ENCODE results near the gene PATJ. TPM values are rescaled to one million over a fixed set of nuclear protein-coding genes. Genes with fewer than 3 reads are reported as not detected.

Gene PATJ
- polyA plus RNA-seq, 4 donors = 39.4 to 44.0 (median 39.8) TPM

DNA sequence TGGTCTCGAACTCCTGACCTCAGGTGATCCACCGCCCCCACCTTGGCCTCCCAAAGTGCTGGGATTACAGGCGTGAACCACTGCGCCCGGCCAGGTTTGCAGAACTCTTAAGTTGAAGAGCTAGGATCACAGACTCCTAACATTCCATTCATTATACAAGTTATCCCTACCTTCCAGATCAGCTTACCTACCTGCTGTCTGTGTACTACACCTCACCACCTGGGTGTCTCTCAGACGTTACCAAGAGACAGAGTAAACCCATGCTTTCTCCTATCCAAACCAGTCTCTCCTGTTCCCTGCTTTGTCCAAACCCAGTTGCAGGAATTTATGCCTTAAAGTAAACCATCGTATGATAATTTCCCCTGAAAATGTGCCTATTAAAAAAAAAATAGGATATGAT, 329.4 kb downstream of the PATJ start:
- DNase-seq (ENCODE audit: low read depth in 4 of 4, low spot score in 3 of 4) = no peak

GRCh38 chr1:62076286-62076685, 334.0 kb downstream of the PATJ start:
- DNase-seq (ENCODE audit: low read depth in 4 of 4, low spot score in 3 of 4) = peak in 1 of 4 donors; percentile 14

- DNase-seq (ENCODE audit: low read depth in 4 of 4, low spot score in 3 of 4) = no peak
Measured at GRCh38 chr1:62077821-62078220, 335.5 kb downstream of the PATJ start.

- DNase-seq (ENCODE audit: low read depth in 4 of 4, low spot score in 3 of 4) = peak in 1 of 4 donors; percentile 28
Measured at GRCh38 chr1:62082456-62083363, 340.4 kb downstream of the PATJ start.

GRCh38 chr1:62084310-62084890, 342.1 kb downstream of the PATJ start:
- no peak for DNase-seq (ENCODE audit: low read depth in 4 of 4, low spot score in 3 of 4)

GRCh38 chr1:62088439-62088838, 346.2 kb downstream of the PATJ start:
- DNase-seq (ENCODE audit: low read depth in 4 of 4, low spot score in 3 of 4) = no peak

DNA sequence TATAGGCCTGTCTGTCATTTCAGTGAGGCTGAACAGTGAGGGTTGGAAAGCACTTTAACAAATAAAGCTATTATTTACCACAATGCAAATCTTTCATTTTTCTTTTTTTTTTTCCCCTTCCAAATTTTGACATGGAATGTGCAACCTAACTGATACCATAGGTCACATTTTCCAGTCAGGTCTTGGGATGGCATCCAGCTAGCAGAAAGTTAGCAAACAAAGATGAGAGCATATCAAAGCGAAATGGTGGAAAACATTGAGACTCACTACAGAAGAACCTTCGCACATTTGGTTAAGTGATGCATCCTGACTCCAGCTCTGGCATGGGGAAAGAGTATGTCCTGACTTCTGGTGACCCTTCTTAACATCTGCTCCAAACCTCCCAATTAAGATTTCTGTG, 347.3 kb downstream of the PATJ start:
- no peak for DNase-seq (ENCODE audit: low read depth in 4 of 4, low spot score in 3 of 4)

DNA sequence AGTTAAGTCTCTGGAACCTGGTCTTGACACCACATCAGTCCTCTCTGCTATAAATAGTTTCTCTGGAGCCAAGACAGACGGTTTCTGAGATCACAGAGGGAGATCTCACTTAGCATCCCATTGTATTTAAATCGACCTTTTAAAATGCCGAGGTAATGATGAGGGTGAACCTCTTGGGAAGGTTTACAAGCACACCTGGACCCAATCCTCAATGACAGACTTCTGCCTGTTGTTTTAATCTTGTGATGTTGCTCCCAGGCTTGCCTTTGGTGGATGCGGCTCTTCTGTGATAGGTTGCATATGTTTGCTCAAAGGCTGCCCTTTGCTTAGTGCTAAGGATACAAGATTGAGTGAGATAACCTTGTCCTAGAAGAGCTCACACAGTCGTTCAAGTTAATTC, 347.7 kb downstream of the PATJ start:
- DNase-seq (ENCODE audit: low read depth in 4 of 4, low spot score in 3 of 4) = no peak

- DNase-seq (ENCODE audit: low read depth in 4 of 4, low spot score in 3 of 4) = no peak
Measured at GRCh38 chr1:62092110-62092509, 349.8 kb downstream of the PATJ start.

GRCh38 chr1:62093261-62093660, 351.0 kb downstream of the PATJ start:
- DNase-seq (ENCODE audit: low read depth in 4 of 4, low spot score in 3 of 4) = no peak

DNA sequence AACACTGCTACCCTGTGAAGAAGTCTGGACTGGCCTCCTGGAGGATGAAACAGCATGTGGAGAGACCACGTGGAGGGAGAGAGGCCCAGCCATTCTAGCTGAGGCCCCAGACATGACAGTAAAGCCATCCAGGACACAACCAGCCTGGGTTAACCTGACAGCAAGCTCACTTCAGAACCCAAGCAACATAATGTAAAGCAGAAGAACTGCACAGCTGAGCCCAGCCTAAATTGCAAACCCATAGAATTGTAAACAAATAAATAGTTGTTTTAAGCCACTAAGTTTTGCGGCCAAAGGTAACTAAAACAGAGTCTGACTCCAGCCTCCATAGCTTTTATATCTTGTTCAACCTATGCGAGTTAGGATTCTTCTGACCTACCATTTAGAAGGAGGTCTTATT, 355.2 kb downstream of the PATJ start:
- DNase-seq (ENCODE audit: low read depth in 4 of 4, low spot score in 3 of 4) = no peak

GRCh38 chr1:62100442-62100841, 358.2 kb downstream of the PATJ start:
- DNase-seq (ENCODE audit: low read depth in 4 of 4, low spot score in 3 of 4) = no peak

- DNase-seq (ENCODE audit: low read depth in 4 of 4, low spot score in 3 of 4) = no peak
Measured at GRCh38 chr1:62103846-62104245, 361.6 kb downstream of the PATJ start.

- DNase-seq (ENCODE audit: low read depth in 4 of 4, low spot score in 3 of 4) = no peak
Measured at GRCh38 chr1:62107923-62108322, 365.6 kb downstream of the PATJ start.

GRCh38 chr1:62109124-62109523, 366.8 kb downstream of the PATJ start:
- no peak for DNase-seq (ENCODE audit: low read depth in 4 of 4, low spot score in 3 of 4)

DNA sequence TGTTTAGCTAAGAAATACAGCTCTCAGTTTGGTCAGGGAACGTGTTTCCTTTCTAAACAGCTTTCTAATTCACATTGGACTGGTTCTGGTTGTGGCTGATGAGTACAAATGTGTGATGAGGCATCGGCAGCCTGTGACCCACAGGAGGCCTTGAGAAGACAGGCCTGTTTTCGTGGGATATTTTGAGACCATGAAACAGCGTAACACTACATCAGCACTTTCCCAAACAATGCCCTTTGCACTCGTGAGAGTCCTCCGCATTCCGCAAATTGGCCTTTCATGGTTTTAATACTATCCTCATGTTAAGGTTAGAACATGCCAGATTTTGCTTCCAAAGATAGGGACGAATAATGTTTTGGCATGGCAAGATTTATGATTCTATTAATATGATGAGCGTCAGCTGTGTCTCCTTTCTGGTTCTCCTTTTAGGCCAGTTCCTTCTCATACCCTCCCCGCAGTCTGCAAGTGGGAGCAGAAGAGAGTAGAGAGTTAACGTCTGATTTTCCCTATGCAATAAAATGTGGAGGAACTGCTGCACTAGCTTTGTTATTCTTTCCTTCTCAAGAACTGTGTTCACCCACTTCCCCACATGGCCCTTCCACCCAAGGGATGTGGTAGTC, 368.0 kb downstream of the PATJ start:
- DNase-seq (ENCODE audit: low read depth in 4 of 4, low spot score in 3 of 4) = no peak

- DNase-seq (ENCODE audit: low read depth in 4 of 4, low spot score in 3 of 4) = no peak
Measured at GRCh38 chr1:62111084-62111483, 368.8 kb downstream of the PATJ start.

GRCh38 chr1:62113507-62113906, 371.2 kb downstream of the PATJ start:
- DNase-seq (ENCODE audit: low read depth in 4 of 4, low spot score in 3 of 4) = no peak

DNA sequence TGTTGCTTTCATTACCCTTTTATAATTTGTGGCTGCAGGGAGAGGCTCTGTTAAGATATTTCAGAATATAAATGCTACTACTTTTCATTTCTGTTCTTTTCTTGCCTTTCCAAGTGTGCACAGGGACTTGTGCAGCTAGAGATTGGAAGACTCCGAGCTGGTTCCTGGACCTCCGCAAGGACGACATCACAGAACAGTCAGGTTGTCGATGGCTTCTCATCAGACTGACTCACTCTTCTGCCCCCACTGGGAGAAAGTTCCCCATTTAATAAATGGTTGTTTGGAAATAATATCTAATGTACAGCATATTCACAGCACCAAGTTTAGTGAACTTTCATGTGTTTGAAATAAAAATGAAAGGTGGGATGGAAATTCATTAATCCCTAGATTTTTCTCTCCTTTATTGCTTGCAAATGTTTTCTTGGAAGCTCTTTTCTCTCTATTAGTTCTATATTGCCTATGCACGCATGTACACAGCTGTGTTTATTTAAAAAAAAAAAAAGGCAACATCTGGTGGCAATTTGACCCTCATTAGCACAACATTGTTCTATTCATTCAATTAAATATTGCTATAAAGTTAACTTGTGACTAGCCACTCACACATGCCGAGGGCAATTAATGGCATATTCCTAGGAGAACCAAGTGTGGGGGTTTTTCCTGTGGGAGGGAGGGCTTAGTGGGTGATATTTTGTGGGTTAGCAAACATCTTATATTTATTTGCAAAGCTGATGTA, 374.9 kb downstream of the PATJ start:
- DNase-seq (ENCODE audit: low read depth in 4 of 4, low spot score in 3 of 4) = no peak

DNA sequence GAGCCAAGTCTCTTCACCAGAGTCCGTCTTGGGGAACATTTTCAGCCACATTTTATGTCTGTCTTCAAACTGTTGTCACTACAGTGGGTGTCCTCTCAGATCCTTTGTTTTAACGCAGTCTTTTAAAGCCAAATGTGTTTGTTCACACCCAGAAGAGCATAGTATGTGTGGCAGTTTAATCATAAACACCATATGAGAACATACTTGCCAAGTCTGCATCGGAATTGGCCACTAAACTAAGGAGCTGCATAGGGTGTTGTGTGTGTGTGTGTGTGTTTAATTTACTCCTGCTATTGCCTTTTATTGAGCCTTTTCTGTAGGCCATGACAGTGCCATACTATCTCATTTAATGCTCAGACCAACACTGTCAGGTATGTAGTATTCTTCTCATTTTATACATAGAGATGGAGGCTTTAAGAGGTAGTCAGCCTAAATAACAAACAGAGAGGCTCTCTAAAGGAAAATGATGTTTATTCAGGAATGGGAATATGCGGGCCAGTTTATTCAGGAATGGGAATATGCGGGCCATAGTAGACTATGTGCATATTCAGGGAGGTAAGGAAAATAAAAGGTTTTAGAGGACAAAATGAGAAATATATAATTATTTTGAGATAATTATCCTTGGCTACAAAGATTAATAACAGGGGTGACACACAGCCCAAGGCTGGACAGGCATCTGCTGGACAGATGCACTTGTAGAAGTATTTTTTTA, 384.5 kb downstream of the PATJ start:
- DNase-seq (ENCODE audit: low read depth in 4 of 4, low spot score in 3 of 4) = no peak
